WTC11 (cell line): ENCODE results near the gene RASGRF2. TPM values are rescaled to one million over a fixed set of nuclear protein-coding genes. Genes with fewer than 3 reads are reported as not detected.

Experiments used
- ATAC-seq: fragments of 200-7000 bp; cut with Tn5 transposase; 2 replicates; pipeline ENCODE4 v1.10.0; 2021; ENCODE audit warnings: mild to moderate bottlenecking, moderate library complexity
- CTCF ChIA-PET: fragments of 300-600 bp; sonication (Branson Sonifier 250); formaldehyde crosslinking; loops from one replicate; lab custom pipeline; 2021; ENCODE audit warnings: antibody characterized with exemption; lab: Charles Lee
- POLR2A ChIA-PET: fragments of 350-600 bp; sonication (Branson Sonifier 250); formaldehyde crosslinking; loops from one replicate; lab custom pipeline; 2021; ENCODE audit warnings: antibody characterized with exemption; lab: Charles Lee
- DNase-seq: peaks from one replicate; pipeline ENCODE4 v3.0.0; 2021; ENCODE audit warnings: low spot score
- H3K27ac Mint-ChIP-seq: 2 replicates; pipeline ENCODE4 v1.8.0; 2021; ENCODE audit warnings: mixed read lengths
- H3K27me3 Mint-ChIP-seq: 2 replicates; pipeline ENCODE4 v1.8.0; 2021; ENCODE audit warnings: low read depth, mild to moderate bottlenecking, moderate library complexity, mixed read lengths
- H3K36me3 Mint-ChIP-seq: 2 replicates; pipeline ENCODE4 v1.8.0; 2021; ENCODE audit warnings: mixed read lengths
- H3K4me1 Mint-ChIP-seq: 2 replicates; pipeline ENCODE4 v1.8.0; 2022; ENCODE audit warnings: mixed read lengths
- H3K4me3 Mint-ChIP-seq: 2 replicates; pipeline ENCODE4 v1.8.0; 2021; ENCODE audit warnings: mild to moderate bottlenecking, moderate library complexity, mixed read lengths
- H3K9me3 Mint-ChIP-seq: 2 replicates; pipeline ENCODE4 v1.8.0; 2021; ENCODE audit warnings: mixed read lengths
- ATF1 ChIP-seq: sonication (generic); formaldehyde crosslinking; IDR thresholded peaks from 2 replicates; pipeline ENCODE4 v1.8.1; 2023; ENCODE audit warnings: mild to moderate bottlenecking, moderate library complexity, missing genetic modification reagents
- CREM ChIP-seq: sonication (generic); formaldehyde crosslinking; IDR thresholded peaks from 2 replicates; pipeline ENCODE4 v1.8.1; 2022; ENCODE audit warnings: mild to moderate bottlenecking, missing genetic modification reagents, moderate library complexity
- FOXJ3 ChIP-seq: sonication (generic); formaldehyde crosslinking; IDR thresholded peaks from 2 replicates; pipeline ENCODE4 v1.9.0; 2021; ENCODE audit warnings: missing genetic modification reagents, mild to moderate bottlenecking, borderline replicate concordance
- FOXP1 ChIP-seq: sonication (generic); formaldehyde crosslinking; IDR thresholded peaks from 2 replicates; pipeline ENCODE4 v1.8.0; 2022; ENCODE audit warnings: missing genetic modification reagents, mild to moderate bottlenecking, moderate library complexity, borderline replicate concordance
- GABPB1 ChIP-seq: sonication (generic); formaldehyde crosslinking; IDR thresholded peaks from 2 replicates; pipeline ENCODE4 v1.8.1; 2023; ENCODE audit warnings: mild to moderate bottlenecking, missing genetic modification reagents
- TP53 ChIP-seq: sonication (generic); formaldehyde crosslinking; IDR thresholded peaks from 2 replicates; pipeline ENCODE4 v1.8.1; 2023; ENCODE audit warnings: mild to moderate bottlenecking, missing genetic modification reagents
- ZBTB21 ChIP-seq: sonication (generic); formaldehyde crosslinking; IDR thresholded peaks from 2 replicates; pipeline ENCODE4 v1.8.1; 2023; ENCODE audit warnings: mild to moderate bottlenecking, missing genetic modification reagents, borderline replicate concordance
- ZNF263 ChIP-seq: sonication (generic); formaldehyde crosslinking; IDR thresholded peaks from 2 replicates; pipeline ENCODE4 v1.8.1; 2022; ENCODE audit warnings: low read depth, mild to moderate bottlenecking, moderate library complexity, missing genetic modification reagents
- ZNF396 ChIP-seq: fragments of 250-450 bp; sonication (Bioruptor Pico); IDR thresholded peaks from 2 replicates; pipeline ENCODE4 v1.8.0; 2021; ENCODE audit warnings: mild to moderate bottlenecking, moderate library complexity, borderline replicate concordance
- ZNF416 ChIP-seq: fragments of 250-450 bp; sonication (Bioruptor Pico); IDR thresholded peaks from 2 replicates; pipeline ENCODE4 v1.9.0; 2021; ENCODE audit warnings: mild to moderate bottlenecking, inconsistent platforms
- total RNA-seq: library from RNA; stranded (reverse); gene quantifications from 3 replicates; pipeline ENCODE4 v1.2.3, GENCODE V29; 2021
- TF ChIP-seq, protein P1 (sequence below): sonication (generic); formaldehyde crosslinking; IDR thresholded peaks from 2 replicates; pipeline ENCODE4 v1.8.1; 2023; ENCODE audit warnings: mild to moderate bottlenecking, missing genetic modification reagents, moderate library complexity
- TF ChIP-seq, protein P2 (sequence below): fragments of 250-450 bp; sonication (Bioruptor Pico); IDR thresholded peaks from 2 replicates; pipeline ENCODE4 v1.9.0; 2021; ENCODE audit warnings: mild to moderate bottlenecking
- TF ChIP-seq, protein P3 (sequence below): fragments of 250-450 bp; sonication (Bioruptor Pico); conservative IDR thresholded peaks from 2 replicates; pipeline ENCODE4 v1.9.0; 2021; ENCODE audit warnings: mild to moderate bottlenecking
- TF ChIP-seq, protein P4 (sequence below): sonication (generic); formaldehyde crosslinking; IDR thresholded peaks from 2 replicates; pipeline ENCODE4 v1.8.0; 2022; ENCODE audit warnings: mild to moderate bottlenecking, missing genetic modification reagents
- TF ChIP-seq, protein P5 (sequence below): sonication (generic); formaldehyde crosslinking; IDR thresholded peaks from 2 replicates; pipeline ENCODE4 v1.8.1; 2022; ENCODE audit warnings: low read depth, mild to moderate bottlenecking, moderate library complexity, missing genetic modification reagents, borderline replicate concordance
- TF ChIP-seq, protein P6 (sequence below): sonication (generic); formaldehyde crosslinking; IDR thresholded peaks from 2 replicates; pipeline ENCODE4 v1.8.1; 2023; ENCODE audit warnings: mild to moderate bottlenecking, missing genetic modification reagents, borderline replicate concordance

RASGRF2 gene
- total RNA-seq, 1 experiment from 2014 or later: 17.6 TPM

DNA sequence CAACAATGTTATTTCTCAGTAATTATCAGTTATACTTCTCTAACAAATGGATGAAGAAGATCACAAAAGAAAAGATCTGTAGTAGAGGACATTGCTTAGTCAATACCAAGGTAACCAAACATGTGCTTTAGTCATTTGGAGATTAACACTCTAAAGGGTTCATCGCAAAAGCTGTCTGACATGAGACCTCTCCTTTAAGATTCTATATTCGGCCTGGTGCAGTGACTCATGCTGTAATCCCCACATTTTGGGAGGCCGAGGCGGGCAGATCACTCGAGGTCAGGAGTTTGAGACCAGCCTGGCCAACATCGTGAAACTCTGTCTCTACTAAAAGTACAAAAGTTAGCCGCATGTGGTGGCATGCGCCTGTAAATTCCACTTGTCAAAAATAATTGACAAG is 254.7 kb downstream of the RASGRF2 start:
- POLR2A ChIA-PET: no interaction called here
- Mint-ChIP-seq H3K27ac (no peak overlapping the region), H3K9me3 (no peaks in the 10 kb centered on the region), H3K27me3 (no peaks in the 10 kb centered on the region), H3K4me3 (no peak overlapping the region), H3K36me3 (no peaks in the 10 kb centered on the region)
- ATAC-seq: no peak
- CTCF ChIA-PET: no interaction called here
- TF ChIP-seq, protein P1, sequence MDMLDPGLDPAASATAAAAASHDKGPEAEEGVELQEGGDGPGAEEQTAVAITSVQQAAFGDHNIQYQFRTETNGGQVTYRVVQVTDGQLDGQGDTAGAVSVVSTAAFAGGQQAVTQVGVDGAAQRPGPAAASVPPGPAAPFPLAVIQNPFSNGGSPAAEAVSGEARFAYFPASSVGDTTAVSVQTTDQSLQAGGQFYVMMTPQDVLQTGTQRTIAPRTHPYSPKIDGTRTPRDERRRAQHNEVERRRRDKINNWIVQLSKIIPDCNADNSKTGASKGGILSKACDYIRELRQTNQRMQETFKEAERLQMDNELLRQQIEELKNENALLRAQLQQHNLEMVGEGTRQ (CRISPR knock-in tag): no peak
- TF ChIP-seq, protein P2, sequence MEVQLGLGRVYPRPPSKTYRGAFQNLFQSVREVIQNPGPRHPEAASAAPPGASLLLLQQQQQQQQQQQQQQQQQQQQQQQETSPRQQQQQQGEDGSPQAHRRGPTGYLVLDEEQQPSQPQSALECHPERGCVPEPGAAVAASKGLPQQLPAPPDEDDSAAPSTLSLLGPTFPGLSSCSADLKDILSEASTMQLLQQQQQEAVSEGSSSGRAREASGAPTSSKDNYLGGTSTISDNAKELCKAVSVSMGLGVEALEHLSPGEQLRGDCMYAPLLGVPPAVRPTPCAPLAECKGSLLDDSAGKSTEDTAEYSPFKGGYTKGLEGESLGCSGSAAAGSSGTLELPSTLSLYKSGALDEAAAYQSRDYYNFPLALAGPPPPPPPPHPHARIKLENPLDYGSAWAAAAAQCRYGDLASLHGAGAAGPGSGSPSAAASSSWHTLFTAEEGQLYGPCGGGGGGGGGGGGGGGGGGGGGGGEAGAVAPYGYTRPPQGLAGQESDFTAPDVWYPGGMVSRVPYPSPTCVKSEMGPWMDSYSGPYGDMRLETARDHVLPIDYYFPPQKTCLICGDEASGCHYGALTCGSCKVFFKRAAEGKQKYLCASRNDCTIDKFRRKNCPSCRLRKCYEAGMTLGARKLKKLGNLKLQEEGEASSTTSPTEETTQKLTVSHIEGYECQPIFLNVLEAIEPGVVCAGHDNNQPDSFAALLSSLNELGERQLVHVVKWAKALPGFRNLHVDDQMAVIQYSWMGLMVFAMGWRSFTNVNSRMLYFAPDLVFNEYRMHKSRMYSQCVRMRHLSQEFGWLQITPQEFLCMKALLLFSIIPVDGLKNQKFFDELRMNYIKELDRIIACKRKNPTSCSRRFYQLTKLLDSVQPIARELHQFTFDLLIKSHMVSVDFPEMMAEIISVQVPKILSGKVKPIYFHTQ (CRISPR knock-in tag): no peak
- TF ChIP-seq, protein P3, sequence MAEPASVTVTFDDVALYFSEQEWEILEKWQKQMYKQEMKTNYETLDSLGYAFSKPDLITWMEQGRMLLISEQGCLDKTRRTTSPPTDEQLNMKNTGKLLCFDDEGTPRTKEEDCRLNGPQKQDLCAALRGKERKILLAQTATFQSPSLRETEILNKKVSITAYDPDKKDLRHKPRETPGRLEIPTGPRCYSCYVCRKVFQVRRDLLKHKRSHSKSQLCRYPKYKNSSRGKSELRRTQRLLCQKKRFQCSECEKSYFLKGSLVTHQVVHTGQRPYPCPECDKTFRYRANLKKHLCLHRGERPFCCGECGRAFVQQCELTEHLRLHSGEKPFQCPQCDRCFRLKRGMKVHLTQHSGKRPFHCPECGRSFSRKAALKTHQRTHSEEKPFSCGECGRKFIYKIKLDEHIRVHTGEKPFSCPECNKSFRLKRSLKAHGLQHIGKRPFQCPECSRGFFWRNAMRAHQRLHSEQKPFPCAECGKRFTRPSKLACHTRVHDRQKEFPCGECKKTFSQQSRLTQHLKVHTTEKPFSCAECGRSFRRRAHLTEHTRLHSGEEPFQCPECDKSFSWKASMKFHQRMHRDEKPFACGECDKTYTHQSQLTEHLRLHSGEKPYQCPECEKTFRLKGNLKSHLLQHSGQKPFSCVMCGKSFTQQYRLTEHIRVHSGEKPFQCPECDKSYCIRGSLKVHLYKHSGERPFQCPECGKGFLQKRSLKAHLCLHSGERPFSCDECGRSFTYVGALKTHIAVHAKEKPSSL (CRISPR knock-in tag): no peak
- TF ChIP-seq TP53 (CRISPR knock-in tag) (no peak), ZNF263 (CRISPR knock-in tag) (no peak), GABPB1 (CRISPR knock-in tag) (no peak), ZNF416 (no peak), FOXP1 (CRISPR knock-in tag) (no peak), CREM (CRISPR knock-in tag) (no peak), ZBTB21 (no peak), ATF1 (CRISPR knock-in tag) (no peak), FOXJ3 (no peak), ZNF396 (CRISPR knock-in tag) (no peak)
- TF ChIP-seq, protein P4, sequence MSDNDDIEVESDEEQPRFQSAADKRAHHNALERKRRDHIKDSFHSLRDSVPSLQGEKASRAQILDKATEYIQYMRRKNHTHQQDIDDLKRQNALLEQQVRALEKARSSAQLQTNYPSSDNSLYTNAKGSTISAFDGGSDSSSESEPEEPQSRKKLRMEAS (CRISPR knock-in tag): no peak
- TF ChIP-seq, protein P5, sequence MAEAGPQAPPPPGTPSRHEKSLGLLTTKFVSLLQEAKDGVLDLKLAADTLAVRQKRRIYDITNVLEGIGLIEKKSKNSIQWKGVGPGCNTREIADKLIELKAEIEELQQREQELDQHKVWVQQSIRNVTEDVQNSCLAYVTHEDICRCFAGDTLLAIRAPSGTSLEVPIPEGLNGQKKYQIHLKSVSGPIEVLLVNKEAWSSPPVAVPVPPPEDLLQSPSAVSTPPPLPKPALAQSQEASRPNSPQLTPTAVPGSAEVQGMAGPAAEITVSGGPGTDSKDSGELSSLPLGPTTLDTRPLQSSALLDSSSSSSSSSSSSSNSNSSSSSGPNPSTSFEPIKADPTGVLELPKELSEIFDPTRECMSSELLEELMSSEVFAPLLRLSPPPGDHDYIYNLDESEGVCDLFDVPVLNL (CRISPR knock-in tag): no peak
- TF ChIP-seq, protein P6, sequence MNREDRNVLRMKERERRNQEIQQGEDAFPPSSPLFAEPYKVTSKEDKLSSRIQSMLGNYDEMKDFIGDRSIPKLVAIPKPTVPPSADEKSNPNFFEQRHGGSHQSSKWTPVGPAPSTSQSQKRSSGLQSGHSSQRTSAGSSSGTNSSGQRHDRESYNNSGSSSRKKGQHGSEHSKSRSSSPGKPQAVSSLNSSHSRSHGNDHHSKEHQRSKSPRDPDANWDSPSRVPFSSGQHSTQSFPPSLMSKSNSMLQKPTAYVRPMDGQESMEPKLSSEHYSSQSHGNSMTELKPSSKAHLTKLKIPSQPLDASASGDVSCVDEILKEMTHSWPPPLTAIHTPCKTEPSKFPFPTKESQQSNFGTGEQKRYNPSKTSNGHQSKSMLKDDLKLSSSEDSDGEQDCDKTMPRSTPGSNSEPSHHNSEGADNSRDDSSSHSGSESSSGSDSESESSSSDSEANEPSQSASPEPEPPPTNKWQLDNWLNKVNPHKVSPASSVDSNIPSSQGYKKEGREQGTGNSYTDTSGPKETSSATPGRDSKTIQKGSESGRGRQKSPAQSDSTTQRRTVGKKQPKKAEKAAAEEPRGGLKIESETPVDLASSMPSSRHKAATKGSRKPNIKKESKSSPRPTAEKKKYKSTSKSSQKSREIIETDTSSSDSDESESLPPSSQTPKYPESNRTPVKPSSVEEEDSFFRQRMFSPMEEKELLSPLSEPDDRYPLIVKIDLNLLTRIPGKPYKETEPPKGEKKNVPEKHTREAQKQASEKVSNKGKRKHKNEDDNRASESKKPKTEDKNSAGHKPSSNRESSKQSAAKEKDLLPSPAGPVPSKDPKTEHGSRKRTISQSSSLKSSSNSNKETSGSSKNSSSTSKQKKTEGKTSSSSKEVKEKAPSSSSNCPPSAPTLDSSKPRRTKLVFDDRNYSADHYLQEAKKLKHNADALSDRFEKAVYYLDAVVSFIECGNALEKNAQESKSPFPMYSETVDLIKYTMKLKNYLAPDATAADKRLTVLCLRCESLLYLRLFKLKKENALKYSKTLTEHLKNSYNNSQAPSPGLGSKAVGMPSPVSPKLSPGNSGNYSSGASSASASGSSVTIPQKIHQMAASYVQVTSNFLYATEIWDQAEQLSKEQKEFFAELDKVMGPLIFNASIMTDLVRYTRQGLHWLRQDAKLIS (CRISPR knock-in tag): no peak
- TF ChIP-seq, all 79 proteins: peak for 0
- no peak for DNase-seq
- H3K4me1 Mint-ChIP-seq: peaks cover 5% of the 10 kb centered on the region; the same call in 1 of the 2 replicates
